K562 treated with DMSO at 1 percent for 4 hours (cell line): ENCODE measurements around the gene ABCA7. TPM values are rescaled to one million over a fixed set of nuclear protein-coding genes. Genes with fewer than 3 reads are reported as not detected.

Experiments used
- total RNA-seq: library from RNA; unstranded; fragments of 300-600 nt; gene quantifications from 2 replicates; pipeline ENCODE4 v1.2.3, GENCODE V29; 2022; ENCODE audit not compliant: insufficient read depth

ABCA7 gene
- total RNA-seq, result 41.5 and 58.2 TPM in 2 replicates

GRCh38 chr19:1039646-1040475, at the start of gene ABCA7:
ABCA7 (plus strand) TSS chr19:1040107; CDS start chr19:1041362, 1,255 bp downstream.

GRCh38 chr19:1000095-1000494, 39.8 kb upstream of the ABCA7 start, which contains the start of gene GRIN3B:
GRIN3B (plus strand) TSS chr19:1000419; CDS start chr19:1000438, 19 bp downstream.

GRCh38 chr19:1020868-1021425, 19.0 kb upstream of the ABCA7 start, which contains the start of gene TMEM259:
TMEM259 (minus strand) TSS chr19:1021123; CDS start chr19:1020996, 127 bp downstream.

GRCh38 chr19:1025960-1026782, 13.7 kb upstream of the ABCA7 start, which contains the start of gene CNN2:
CNN2 (plus strand) TSS chr19:1026608; CDS start chr19:1026662, 54 bp downstream.

GRCh38 chr19:1066748-1067340, 26.9 kb downstream of the ABCA7 start, which contains the start of gene ARHGAP45:
ARHGAP45 (plus strand) TSS chr19:1067167; CDS start chr19:1067406, 239 bp downstream.

GRCh38 chr19:1094978-1095701, 55.2 kb downstream of the ABCA7 start, which contains the start of gene POLR2E:
POLR2E (minus strand) TSS chr19:1095375; CDS start chr19:1095315, 60 bp downstream.

GRCh38 chr19:1103708-1104310, 63.9 kb downstream of the ABCA7 start, which contains the start of gene GPX4:
GPX4 (plus strand) TSS chr19:1103994; CDS start chr19:1104044, 50 bp downstream.

Other genes with a start within 250 kb of the ABCA7 start
- gene PTBP1, start 242.7 kb upstream of the ABCA7 start, total RNA-seq, result 358 and 442 TPM in 2 replicates
- 86.2 and 97.2 TPM in 2 replicates for gene PLPPR3, start 218.2 kb upstream of the ABCA7 start, total RNA-seq
- 2.0 and 4.1 TPM in 2 replicates for gene AZU1, start 212.3 kb upstream of the ABCA7 start, total RNA-seq
- gene PRTN3, start 199.1 kb upstream of the ABCA7 start, total RNA-seq, result 4.7 and 5.0 TPM in 2 replicates
- gene ELANE, start 187.8 kb upstream of the ABCA7 start, total RNA-seq, result not detected in 2 replicates
- gene CFD, start 180.4 kb upstream of the ABCA7 start, total RNA-seq, result 44.6 and 62.6 TPM in 2 replicates
- 29.7 and 43.4 TPM in 2 replicates for gene MED16, start 146.9 kb upstream of the ABCA7 start, total RNA-seq
- not detected in 2 replicates for gene RNU6-9, start 146.6 kb upstream of the ABCA7 start, total RNA-seq
- gene R3HDM4, start 126.9 kb upstream of the ABCA7 start, total RNA-seq, result 152 and 154 TPM in 2 replicates
- gene KISS1R, start 122.8 kb upstream of the ABCA7 start, total RNA-seq, result 3.7 and 5.8 TPM in 2 replicates
- gene ARID3A, start 114.1 kb upstream of the ABCA7 start, total RNA-seq, result 40.2 and 46.0 TPM in 2 replicates
- 69.4 and 76.6 TPM in 2 replicates for gene WDR18, start 55.8 kb upstream of the ABCA7 start, total RNA-seq
- gene GRIN3B, start 39.7 kb upstream of the ABCA7 start, total RNA-seq, result 0.75 and 0.97 TPM in 2 replicates
- gene TMEM259, start 19.0 kb upstream of the ABCA7 start, total RNA-seq, result 198 and 255 TPM in 2 replicates
- gene RNU6-2, start 18.6 kb upstream of the ABCA7 start, total RNA-seq, result not detected in 2 replicates
- gene CNN2, start 13.5 kb upstream of the ABCA7 start, total RNA-seq, result 117 and 118 TPM in 2 replicates
- 21.6 and 27.0 TPM in 2 replicates for gene ARHGAP45, start 27.1 kb downstream of the ABCA7 start, total RNA-seq
- 205 and 214 TPM in 2 replicates for gene POLR2E, start 55.3 kb downstream of the ABCA7 start, total RNA-seq
- gene GPX4, start 63.9 kb downstream of the ABCA7 start, total RNA-seq, result 870 and 876 TPM in 2 replicates
- 36.2 and 36.3 TPM in 2 replicates for gene SBNO2, start 134.2 kb downstream of the ABCA7 start, total RNA-seq
- 105 and 123 TPM in 2 replicates for gene STK11, start 165.7 kb downstream of the ABCA7 start, total RNA-seq
- 4.8 and 7.1 TPM in 2 replicates for gene CBARP, start 197.9 kb downstream of the ABCA7 start, total RNA-seq
- 424 and 456 TPM in 2 replicates for gene ATP5F1D, start 201.6 kb downstream of the ABCA7 start, total RNA-seq
- gene MIDN, start 208.5 kb downstream of the ABCA7 start, total RNA-seq, result 48.5 and 50.6 TPM in 2 replicates
- gene CIRBP, start 229.2 kb downstream of the ABCA7 start, total RNA-seq, result 140 and 141 TPM in 2 replicates
- 81.3 and 99.5 TPM in 2 replicates for gene FAM174C, start 235.4 kb downstream of the ABCA7 start, total RNA-seq
- 1.2 TPM in 1 of 2 replicates, not detected in the other for gene EFNA2, start 245.8 kb downstream of the ABCA7 start, total RNA-seq